ENCODE results near the gene MYH15. TPM values are rescaled to one million over a fixed set of nuclear protein-coding genes. Genes with fewer than 3 reads are reported as not detected.

The MYH15 gene
- total RNA-seq, 1 experiment from 2014 or later, result 1.2 TPM

GRCh38 chr3:108432431-108432830 lies 78.0 kb downstream of the MYH15 start:
- H3K4me1 ChIP-seq (ENCODE audit: control insufficient read depth, insufficient read depth, low read length), result no peaks in the 10 kb centered on the region
- H3K27me3 ChIP-seq (ENCODE audit: control insufficient read depth, insufficient read depth, low read length), result no peaks in the 10 kb centered on the region
- POLR2A ChIA-PET, result no interaction called here
- DNase-seq (ENCODE audit: low read depth, low spot score) (no peak), ATAC-seq (no peak)
- no peak overlapping the region for H3K27ac ChIP-seq (ENCODE audit: low read length)
- H3K36me3 ChIP-seq (ENCODE audit: control insufficient read depth, insufficient read depth, low read length), result no peaks in the 10 kb centered on the region
- TF ChIP-seq TCF7L2 (IDR thresholded peaks at IDR 0.05; ENCODE audit: low read depth, low read length) (no peak), POLR2AphosphoS5 (IDR thresholded peaks at IDR 0.05; ENCODE audit: low read depth, low read length) (no peak)
- H3K4me3 ChIP-seq (ENCODE audit: low read depth in 2 of 2, low read length in 2 of 2), result no peak overlapping the region
- intact Hi-C loops (cut with micrococcal nuclease; ENCODE audit: unreplicated experiment) (no loop called here), in situ Hi-C loops (cut with HindIII; ENCODE audit: low pct_unique_long_range_greater_than_20kb, low sequenced_read_pairs) (no loop called here)
- H3K9me3 ChIP-seq (ENCODE audit: control insufficient read depth, insufficient read depth, low read depth, low read length), result peaks cover 9% of the 10 kb centered on the region; the same call in 1 of the 2 replicates
- CTCF ChIA-PET, result no interaction called here
- no TSS peak for BruUV-seq (replicated peaks)

DNA sequence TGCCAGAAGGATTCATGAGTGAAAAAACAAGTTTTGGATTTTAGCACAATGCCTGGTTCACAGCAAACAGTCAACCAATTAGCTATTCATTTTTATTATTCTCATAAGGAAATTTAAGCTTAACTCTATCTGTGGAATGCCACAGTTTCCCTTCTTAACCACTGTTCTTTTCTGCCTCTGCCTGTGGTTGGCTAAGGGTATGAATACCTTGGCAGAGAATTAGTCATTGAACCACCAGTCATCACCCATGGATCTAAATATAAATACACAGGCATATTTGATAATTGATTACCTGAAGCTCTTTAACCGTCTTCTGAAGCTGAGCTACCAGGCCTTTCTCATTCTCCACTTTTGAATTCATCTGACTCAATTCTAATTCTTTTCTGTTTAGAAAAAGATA lies 79.9 kb downstream of the MYH15 start:
- no peak for DNase-seq (ENCODE audit: low read depth, low spot score)

GRCh38 chr3:108428586-108428985 lies 81.8 kb downstream of the MYH15 start:
- Histone ChIP-seq H3K4me3 (ENCODE audit: low read depth in 2 of 2, low read length in 2 of 2) (no peak overlapping the region), H3K4me1 (ENCODE audit: control insufficient read depth, insufficient read depth, low read length) (no peaks in the 10 kb centered on the region), H3K9me3 (ENCODE audit: control insufficient read depth, insufficient read depth, low read depth, low read length) (peaks cover 6% of the 10 kb centered on the region; the same call in 1 of the 2 replicates), H3K27me3 (ENCODE audit: control insufficient read depth, insufficient read depth, low read length) (no peaks in the 10 kb centered on the region), H3K36me3 (ENCODE audit: control insufficient read depth, insufficient read depth, low read length) (no peaks in the 10 kb centered on the region), H3K27ac (ENCODE audit: low read length) (no peak overlapping the region)
- intact Hi-C loops (cut with micrococcal nuclease; ENCODE audit: unreplicated experiment), result no loop called here
- ChIA-PET POLR2A (no interaction called here), CTCF (no interaction called here)
- ATAC-seq (no peak), DNase-seq (ENCODE audit: low read depth, low spot score) (no peak)
- TF ChIP-seq, protein P1, sequence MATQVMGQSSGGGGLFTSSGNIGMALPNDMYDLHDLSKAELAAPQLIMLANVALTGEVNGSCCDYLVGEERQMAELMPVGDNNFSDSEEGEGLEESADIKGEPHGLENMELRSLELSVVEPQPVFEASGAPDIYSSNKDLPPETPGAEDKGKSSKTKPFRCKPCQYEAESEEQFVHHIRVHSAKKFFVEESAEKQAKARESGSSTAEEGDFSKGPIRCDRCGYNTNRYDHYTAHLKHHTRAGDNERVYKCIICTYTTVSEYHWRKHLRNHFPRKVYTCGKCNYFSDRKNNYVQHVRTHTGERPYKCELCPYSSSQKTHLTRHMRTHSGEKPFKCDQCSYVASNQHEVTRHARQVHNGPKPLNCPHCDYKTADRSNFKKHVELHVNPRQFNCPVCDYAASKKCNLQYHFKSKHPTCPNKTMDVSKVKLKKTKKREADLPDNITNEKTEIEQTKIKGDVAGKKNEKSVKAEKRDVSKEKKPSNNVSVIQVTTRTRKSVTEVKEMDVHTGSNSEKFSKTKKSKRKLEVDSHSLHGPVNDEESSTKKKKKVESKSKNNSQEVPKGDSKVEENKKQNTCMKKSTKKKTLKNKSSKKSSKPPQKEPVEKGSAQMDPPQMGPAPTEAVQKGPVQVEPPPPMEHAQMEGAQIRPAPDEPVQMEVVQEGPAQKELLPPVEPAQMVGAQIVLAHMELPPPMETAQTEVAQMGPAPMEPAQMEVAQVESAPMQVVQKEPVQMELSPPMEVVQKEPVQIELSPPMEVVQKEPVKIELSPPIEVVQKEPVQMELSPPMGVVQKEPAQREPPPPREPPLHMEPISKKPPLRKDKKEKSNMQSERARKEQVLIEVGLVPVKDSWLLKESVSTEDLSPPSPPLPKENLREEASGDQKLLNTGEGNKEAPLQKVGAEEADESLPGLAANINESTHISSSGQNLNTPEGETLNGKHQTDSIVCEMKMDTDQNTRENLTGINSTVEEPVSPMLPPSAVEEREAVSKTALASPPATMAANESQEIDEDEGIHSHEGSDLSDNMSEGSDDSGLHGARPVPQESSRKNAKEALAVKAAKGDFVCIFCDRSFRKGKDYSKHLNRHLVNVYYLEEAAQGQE (IDR thresholded peaks at IDR 0.05; ENCODE audit: insufficient read depth in 1 of 2, low read depth in 2 of 2, low read length in 1 of 2), result no peak
- TF ChIP-seq TCF7L2 (IDR thresholded peaks at IDR 0.05; ENCODE audit: low read depth, low read length) (no peak), POLR2AphosphoS5 (IDR thresholded peaks at IDR 0.05; ENCODE audit: low read depth, low read length) (no peak), SIN3A (IDR thresholded peaks at IDR 0.05; ENCODE audit: borderline replicate concordance, insufficient read depth, low read depth, low read length) (no peak)
- TF ChIP-seq, protein P2, sequence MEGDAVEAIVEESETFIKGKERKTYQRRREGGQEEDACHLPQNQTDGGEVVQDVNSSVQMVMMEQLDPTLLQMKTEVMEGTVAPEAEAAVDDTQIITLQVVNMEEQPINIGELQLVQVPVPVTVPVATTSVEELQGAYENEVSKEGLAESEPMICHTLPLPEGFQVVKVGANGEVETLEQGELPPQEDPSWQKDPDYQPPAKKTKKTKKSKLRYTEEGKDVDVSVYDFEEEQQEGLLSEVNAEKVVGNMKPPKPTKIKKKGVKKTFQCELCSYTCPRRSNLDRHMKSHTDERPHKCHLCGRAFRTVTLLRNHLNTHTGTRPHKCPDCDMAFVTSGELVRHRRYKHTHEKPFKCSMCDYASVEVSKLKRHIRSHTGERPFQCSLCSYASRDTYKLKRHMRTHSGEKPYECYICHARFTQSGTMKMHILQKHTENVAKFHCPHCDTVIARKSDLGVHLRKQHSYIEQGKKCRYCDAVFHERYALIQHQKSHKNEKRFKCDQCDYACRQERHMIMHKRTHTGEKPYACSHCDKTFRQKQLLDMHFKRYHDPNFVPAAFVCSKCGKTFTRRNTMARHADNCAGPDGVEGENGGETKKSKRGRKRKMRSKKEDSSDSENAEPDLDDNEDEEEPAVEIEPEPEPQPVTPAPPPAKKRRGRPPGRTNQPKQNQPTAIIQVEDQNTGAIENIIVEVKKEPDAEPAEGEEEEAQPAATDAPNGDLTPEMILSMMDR (IDR thresholded peaks at IDR 0.05), result no peak
- in situ Hi-C loops (cut with HindIII; ENCODE audit: low pct_unique_long_range_greater_than_20kb, low sequenced_read_pairs), result no loop called here
- no TSS peak for BruUV-seq (replicated peaks)

More for the DNA sequence above, 79.9 kb downstream of the MYH15 start:
- Histone ChIP-seq H3K4me3 (ENCODE audit: low read depth in 2 of 2, low read length in 2 of 2) (no peak overlapping the region), H3K4me1 (ENCODE audit: control insufficient read depth, insufficient read depth, low read length) (no peaks in the 10 kb centered on the region), H3K9me3 (ENCODE audit: control insufficient read depth, insufficient read depth, low read depth, low read length) (peaks cover 9% of the 10 kb centered on the region; the same call in 1 of the 2 replicates), H3K27ac (ENCODE audit: low read length) (no peak overlapping the region), H3K36me3 (ENCODE audit: control insufficient read depth, insufficient read depth, low read length) (no peaks in the 10 kb centered on the region), H3K27me3 (ENCODE audit: control insufficient read depth, insufficient read depth, low read length) (no peaks in the 10 kb centered on the region)
- TF ChIP-seq, protein P2 (IDR thresholded peaks at IDR 0.05), result no peak
- TF ChIP-seq TCF7L2 (IDR thresholded peaks at IDR 0.05; ENCODE audit: low read depth, low read length) (no peak), SIN3A (IDR thresholded peaks at IDR 0.05; ENCODE audit: borderline replicate concordance, insufficient read depth, low read depth, low read length) (no peak), POLR2AphosphoS5 (IDR thresholded peaks at IDR 0.05; ENCODE audit: low read depth, low read length) (no peak)
- TF ChIP-seq, protein P1 (IDR thresholded peaks at IDR 0.05; ENCODE audit: insufficient read depth in 1 of 2, low read depth in 2 of 2, low read length in 1 of 2), result no peak
- POLR2A ChIA-PET, result no interaction called here
- CTCF ChIA-PET, result interaction anchor here (0.6 kb wide), 1 partner anchor 12 kb away, joined by 4 read pairs; no protein-coding TSS in a partner anchor
- in situ Hi-C loops (cut with HindIII; ENCODE audit: low pct_unique_long_range_greater_than_20kb, low sequenced_read_pairs) (no loop called here), intact Hi-C loops (cut with micrococcal nuclease; ENCODE audit: unreplicated experiment) (no loop called here)
- BruUV-seq (replicated peaks), result no TSS peak
- ATAC-seq, result no peak
